ENCODE data around the gene FAM236A.
"Not testable (repeated sequence)": the region's sequence is repeated elsewhere in the genome, so short reads cannot be mapped to it uniquely, and the experiment has no call there.

FAM236A gene

DNA sequence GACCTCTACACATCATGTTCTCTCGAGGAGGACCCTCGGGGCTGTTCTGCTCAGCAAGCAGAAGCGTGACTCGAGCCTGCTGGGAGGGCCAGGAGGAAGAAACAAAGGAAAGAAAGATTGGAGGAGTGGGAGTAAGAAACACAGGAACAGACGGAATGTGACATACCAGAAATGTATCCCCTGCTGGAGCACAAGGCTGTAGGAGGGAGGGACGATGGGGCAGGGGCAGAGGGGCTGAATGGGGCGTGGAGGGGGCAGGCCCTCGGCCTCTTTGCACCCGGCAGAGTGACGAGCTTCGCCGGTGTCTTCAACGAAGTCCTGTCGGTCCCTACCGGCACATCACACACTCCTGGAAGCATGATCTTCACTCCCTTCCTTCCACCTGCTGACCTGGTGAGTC lies at the start of gene FAM236A:
Gene FAM236A, plus strand, starts transcription at position 301 of the 400 bp plus-strand sequence. Its CDS starts 57 bp downstream, at position 358.
- not testable (repeated sequence) for DNase-seq

DNA sequence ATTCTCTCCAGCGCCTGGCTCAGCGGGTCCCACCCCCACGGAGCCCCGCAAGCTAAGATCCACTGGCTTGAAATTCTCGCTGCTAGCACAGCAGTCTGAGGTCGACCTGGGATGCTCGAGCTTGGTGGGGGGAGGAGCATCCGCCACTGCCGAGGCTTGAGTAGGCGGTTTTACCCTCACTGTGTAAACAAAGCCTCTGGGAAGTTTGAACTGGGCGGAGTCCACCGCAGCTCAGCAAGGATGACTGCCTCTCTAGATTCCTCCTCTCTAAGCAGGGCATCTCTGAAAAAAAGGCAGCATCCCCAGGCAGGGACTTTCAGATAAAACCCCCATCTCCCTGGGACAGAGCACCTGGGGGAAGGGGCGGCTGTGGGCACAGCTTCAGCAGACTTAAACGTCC lies 48.3 kb upstream of the FAM236A start:
- DNase-seq = not testable (repeated sequence)

DNA sequence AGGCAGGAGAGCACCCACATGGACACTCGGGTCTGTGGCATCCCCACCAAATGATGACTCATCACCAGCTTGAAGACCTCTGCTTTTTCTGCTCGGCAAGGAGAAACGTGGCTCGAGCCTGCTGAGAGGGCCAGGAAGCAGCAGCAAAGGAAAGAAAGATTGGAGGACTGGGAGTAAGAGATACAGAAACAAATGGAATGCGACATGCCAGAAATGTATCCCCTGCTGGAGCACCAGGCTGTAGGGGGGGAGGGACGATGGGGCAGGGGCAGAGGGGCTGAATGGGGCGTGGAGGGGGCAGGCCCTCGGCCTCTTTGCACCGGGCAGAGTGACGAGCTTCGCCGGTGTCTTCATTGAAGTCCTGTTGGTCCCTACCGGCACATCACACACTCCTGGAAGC lies 25.7 kb upstream of the FAM236A start, which contains the start of gene FAM236C:
Gene FAM236C, plus strand, starts transcription at position 301 of the 400 bp plus-strand sequence. CDS start 100 bp downstream, outside the sequence.
- not testable (repeated sequence) for DNase-seq

DNA sequence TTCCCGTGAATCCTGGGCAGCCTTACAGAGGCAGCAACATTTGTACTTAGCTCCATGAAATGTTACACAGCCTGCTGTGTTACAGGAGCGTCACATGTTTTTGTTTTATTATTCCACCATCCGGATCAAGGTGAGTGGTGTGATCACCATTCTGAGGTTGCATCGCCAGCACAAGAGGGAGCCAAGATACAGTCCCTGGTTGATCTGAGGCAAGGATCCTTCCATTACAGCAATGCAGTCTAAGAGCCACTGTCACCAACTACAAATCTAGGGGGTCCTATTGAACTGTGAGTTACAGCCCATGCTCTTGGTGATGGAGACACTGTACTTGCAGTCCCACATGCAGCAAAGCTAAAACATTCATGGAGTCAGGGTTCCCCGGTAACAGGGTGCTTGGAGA lies 21.9 kb upstream of the FAM236A start:
- DNase-seq = not testable (repeated sequence)

DNA sequence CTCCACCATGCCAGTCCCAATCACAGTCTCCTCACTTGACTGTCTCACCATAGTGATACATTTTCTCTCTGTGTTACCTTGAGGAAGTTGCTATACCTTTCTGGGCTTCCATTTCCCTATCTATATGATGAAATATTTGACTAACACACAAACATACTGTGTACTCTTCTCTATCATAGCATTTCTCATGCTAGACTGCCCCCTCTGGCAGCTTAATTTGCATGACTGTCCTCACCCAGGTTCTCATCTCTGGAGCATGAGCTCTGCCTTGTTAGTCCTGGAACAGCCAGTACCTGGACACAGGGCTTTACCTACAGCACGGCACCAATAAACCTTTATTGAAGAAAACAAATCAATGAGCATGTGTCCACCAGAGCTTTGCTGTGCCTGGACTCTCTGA lies 5.7 kb upstream of the FAM236A start:
- not testable (repeated sequence) for DNase-seq

DNA sequence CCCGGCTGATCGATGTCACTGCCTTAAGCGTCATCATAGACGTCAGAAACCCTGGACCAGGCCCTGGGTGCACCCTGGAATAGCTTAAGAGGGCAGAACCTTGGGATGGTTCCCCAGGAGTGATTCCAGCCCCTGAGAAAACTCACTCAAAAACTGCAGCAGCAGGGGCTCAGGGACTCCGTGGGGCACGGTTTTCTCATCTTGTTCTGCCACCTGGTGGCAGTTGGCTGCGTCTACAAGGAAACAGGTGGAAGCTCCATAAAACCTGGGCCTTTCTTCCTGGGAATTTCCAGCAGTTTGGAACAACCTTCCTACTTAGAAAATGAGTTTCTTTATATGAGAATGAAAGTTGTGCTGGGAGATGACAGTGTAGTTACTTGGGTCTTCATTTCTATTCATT lies 1.6 kb upstream of the FAM236A start:
- DNase-seq = not testable (repeated sequence)

DNA sequence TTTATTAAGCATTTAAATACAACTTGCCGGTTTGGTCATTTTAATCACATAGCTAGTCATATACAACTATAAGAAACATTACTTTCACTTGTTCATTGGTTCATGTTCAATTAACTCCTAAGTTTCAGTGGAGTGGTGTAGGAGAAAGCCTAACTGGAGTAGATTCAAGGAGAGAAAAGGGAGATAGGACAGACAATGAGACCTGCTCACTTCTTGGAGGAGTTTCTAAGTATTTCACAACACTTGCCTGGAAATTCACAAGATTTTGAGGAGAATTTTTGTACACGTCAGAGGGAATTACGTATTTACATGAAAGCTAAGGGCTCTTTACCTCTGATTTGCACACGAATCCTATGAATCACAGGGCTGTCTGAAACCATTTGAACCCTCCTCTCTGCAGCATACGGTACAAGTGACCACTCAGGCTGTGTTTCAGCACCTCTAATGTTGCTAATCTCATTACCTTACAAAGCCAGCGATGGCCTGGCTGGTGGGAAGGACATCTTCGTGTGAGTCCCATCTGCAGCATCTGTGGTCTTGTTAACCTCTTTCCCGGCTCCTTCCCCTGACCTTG lies 1.0 kb upstream of the FAM236A start:
- DNase-seq = not testable (repeated sequence)

DNA sequence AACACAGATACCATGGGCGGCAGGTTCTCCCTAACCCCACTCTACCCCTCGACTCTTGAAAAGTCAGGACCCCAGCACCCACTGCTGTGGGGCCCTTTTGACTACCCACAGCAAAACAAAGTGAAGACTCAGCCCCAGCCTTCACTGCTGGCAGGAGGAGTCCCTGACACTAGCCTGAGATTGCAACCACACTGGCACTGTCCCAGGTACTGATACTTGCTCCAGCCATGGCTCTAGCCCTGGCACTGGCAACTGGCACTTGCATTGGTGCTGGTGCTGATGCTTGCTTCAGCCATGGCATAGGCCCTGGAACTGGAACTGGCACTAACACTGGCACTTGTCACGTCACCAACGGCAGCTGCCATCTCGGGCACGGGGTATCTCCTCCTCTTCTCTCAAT lies 4.3 kb downstream of the FAM236A start:
- DNase-seq = not testable (repeated sequence)

DNA sequence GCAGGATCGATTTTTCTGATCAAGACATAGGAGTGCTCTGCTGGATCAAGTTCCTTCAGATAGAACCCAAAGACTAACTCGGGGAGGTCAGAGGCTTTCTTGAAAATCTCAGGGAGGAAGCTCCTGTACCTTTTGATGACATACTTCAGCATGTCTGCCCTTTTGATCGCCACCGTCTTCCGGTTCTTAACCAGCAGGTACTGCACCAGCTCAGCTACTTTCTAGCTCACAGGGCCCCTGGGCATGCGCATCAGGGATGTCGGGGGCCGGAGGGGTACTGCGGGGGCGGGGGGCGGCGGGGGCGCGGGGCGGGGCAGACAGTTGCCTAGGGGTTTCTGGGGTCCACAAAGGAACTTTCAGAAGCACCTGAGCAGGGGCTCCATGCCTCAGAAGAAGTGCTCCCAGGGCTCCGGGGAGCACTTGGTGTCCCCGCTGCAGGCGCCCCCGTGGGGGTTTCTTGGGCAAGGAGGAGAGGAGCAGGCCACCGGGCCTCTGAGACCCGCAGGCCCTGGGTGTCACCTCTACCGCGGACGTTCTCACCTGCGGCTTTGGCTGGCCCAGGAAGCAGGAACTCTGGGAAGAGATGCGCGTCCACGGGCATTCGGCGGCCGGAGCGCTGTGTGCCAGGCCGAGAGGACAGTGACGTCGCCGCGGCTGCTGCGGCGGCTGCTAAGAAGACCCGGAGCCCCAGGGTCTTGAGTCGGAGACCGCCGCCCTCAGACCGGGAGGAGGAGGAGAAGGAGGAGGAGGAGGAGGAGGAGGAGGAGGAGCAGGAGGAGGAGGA lies 5.2 kb downstream of the FAM236A start:
- DNase-seq = not testable (repeated sequence)

DNA sequence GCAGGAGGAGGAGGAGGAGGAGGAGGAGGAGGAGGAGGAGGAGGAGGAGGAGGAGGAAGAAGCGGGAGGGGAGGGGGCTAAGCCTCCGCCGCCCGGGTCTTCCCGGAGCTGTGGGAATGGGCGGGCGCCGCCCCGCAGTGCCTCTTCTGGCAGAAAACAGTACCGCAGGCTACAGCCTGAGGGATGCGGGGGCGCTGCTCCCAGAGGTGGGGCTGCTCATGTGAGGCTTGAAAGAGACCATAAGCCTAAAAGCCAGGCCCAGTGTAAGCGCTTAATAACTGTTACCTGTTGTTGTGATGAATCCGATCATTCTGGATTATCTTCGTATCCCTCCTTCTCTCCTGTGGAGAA lies 5.8 kb downstream of the FAM236A start, which contains the start of gene DMRTC1:
Gene DMRTC1, minus strand, starts transcription at position 19 of the 351 bp plus-strand sequence. CDS start 68,143 bp downstream, outside the sequence.
- not testable (repeated sequence) for DNase-seq

DNA sequence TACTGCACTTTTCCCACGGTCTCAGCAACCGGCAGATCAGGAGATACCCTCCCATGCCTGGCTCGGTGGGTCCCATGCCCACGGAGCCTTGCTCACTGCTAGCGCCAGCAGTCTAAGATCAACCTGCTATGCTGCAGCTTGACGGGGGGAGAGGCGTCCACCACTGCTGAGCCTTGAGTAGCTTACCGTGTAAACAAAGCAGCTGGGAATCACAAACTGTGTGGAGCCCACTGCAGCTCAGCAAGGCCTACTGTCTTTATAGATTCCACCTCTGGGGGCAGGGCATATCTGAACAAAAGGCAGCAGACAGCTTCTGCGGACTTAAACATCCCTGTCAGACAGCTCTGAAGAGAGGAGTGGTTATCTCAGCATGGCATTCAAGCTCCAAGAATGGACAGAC lies 22.0 kb downstream of the FAM236A start:
- DNase-seq = not testable (repeated sequence)

DNA sequence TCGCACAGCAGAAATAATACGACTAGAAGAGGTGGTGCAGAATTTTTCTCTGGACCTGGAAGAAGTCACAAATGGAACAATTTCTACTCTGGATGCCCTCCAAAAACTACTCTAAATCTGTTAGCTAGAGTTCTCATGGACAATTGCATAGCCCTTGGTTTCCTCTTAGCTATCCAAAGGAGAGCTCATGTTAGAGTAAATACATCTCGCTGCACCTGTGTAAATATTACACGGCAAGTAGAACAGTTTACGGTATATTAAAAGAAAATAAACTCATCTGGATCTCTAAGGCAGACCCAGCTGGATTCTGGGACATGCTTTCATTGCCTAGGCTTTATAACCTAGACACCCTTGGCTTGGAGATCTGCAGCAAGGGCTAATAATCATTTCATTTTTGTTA lies 33.9 kb downstream of the FAM236A start:
- DNase-seq = not testable (repeated sequence)

DNA sequence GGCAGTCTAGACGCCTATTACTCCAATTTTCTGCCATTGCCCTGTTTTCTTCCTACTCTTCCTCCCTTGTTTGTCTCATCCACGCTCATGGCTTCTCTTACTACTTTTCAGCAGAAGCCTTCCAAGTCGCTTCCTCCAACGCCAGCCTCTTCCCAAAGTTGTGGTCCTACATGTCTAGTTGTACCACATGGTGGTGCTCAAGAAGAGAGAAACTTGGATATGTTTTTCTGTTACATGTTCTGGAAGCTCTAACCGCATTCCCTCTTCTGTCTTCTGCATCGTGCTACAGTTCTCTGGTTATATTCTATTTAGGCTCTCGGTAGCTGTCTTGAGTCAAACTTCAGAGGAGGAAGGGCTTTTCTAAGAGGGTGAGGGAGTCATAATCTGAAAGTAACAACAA lies 36.9 kb downstream of the FAM236A start:
- DNase-seq = not testable (repeated sequence)

DNA sequence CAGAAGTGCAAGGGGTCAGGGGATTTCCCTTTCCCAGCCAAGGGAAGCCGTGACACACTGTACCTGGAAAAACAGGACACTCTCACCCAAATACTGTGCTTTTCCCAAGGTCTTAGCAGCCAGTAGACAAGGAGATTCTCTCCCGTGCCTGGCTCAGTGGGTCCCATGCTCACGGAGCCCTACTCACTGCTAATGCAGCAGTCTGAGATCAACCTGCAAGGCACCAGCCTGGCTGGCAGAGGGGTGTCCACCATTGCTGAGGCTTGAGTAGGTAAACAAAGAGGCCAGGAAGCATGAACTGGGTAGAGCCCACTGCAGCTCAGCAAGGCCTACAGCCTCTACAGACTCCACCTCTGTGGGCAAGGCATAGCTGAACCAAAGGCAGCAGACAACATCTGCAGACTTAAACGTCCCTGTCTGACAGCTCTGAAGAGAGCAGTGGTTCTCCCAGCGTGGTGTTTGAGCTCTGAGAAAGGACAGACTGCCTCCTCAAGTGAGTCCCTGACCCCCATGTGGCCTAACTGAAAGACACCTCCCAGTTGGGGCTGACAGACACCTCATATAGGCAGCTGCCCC lies 43.0 kb downstream of the FAM236A start:
- not testable (repeated sequence) for DNase-seq
